Astrocyte (in vitro differentiated cells and primary cell): Measurements from ENCODE around the gene OR2Y1. TPM values are rescaled to one million over a fixed set of nuclear protein-coding genes. Genes with fewer than 3 reads are reported as not detected.

Experiments
- DNase-seq: peaks from one replicate; pipeline ENCODE4 v3.0.0-alpha.2; 2010; ENCODE audit warnings: low read depth
- FAIRE-seq: peaks from 2 replicates; lab custom pipeline; 2011; peaks lifted over from hg19 to GRCh38; lab: Jason Lieb, UNC
- H2AFZ ChIP-seq: 2 replicates; pipeline ENCODE4 v1.6.0; 2012; ENCODE audit warnings: low read depth, low read length, inconsistent platforms
- H3K27ac ChIP-seq: 2 replicates; pipeline ENCODE4 v1.5.1; 2011; ENCODE audit warnings: low read depth, low read length, inconsistent platforms
- H3K27me3 ChIP-seq: 2 replicates; pipeline ENCODE4 v1.6.0; 2011; ENCODE audit warnings: low read length, inconsistent platforms; ENCODE audit not compliant: insufficient read depth
- H3K36me3 ChIP-seq: 2 replicates; pipeline ENCODE4 v1.5.1; 2011; ENCODE audit warnings: low read length, inconsistent platforms; ENCODE audit not compliant: insufficient read depth
- H3K4me1 ChIP-seq: 2 replicates; pipeline ENCODE4 v1.5.1; 2011; ENCODE audit warnings: low read length, inconsistent platforms; ENCODE audit not compliant: insufficient read depth
- H3K4me2 ChIP-seq: 2 replicates; pipeline ENCODE4 v1.6.0; 2012; ENCODE audit warnings: low read length, inconsistent platforms
- H3K4me3 ChIP-seq: 2 replicates; pipeline ENCODE4 v1.5.1; 2011; ENCODE audit warnings: low read depth, mild to moderate bottlenecking, low read length, inconsistent platforms; ENCODE audit not compliant: insufficient read depth
- H3K79me2 ChIP-seq: 2 replicates; pipeline ENCODE4 v1.6.0; 2012; ENCODE audit warnings: mild to moderate bottlenecking, low read length, inconsistent platforms; ENCODE audit not compliant: insufficient read depth
- H3K9ac ChIP-seq: 2 replicates; pipeline ENCODE4 v1.6.0; 2012; ENCODE audit warnings: mild to moderate bottlenecking, low read length, inconsistent platforms
- H3K9me3 ChIP-seq: 2 replicates; pipeline ENCODE4 v1.5.1; 2012; ENCODE audit warnings: low read depth, mild to moderate bottlenecking, low read length, inconsistent platforms; ENCODE audit not compliant: insufficient read depth
- H4K20me1 ChIP-seq: 2 replicates; pipeline ENCODE4 v1.6.0; 2012; ENCODE audit warnings: low read length, inconsistent platforms; ENCODE audit not compliant: insufficient read depth
- H3K27ac Mint-ChIP-seq: one replicate; pipeline ENCODE4 v1.8.0; 2021; ENCODE audit warnings: mild to moderate bottlenecking, mixed read lengths; ENCODE audit not compliant: unreplicated experiment
- H3K27me3 Mint-ChIP-seq: one replicate; pipeline ENCODE4 v1.8.0; 2021; ENCODE audit warnings: low read depth, mixed read lengths; ENCODE audit not compliant: unreplicated experiment
- H3K36me3 Mint-ChIP-seq: one replicate; pipeline ENCODE4 v1.8.0; 2021; ENCODE audit warnings: low read depth, mixed read lengths; ENCODE audit not compliant: unreplicated experiment
- H3K4me1 Mint-ChIP-seq: one replicate; pipeline ENCODE4 v1.8.0; 2021; ENCODE audit warnings: low read depth, mixed read lengths; ENCODE audit not compliant: unreplicated experiment
- H3K4me3 Mint-ChIP-seq: one replicate; pipeline ENCODE4 v1.8.0; 2021; ENCODE audit warnings: mild to moderate bottlenecking, moderate library complexity, mixed read lengths; ENCODE audit not compliant: unreplicated experiment
- H3K9me3 Mint-ChIP-seq: one replicate; pipeline ENCODE4 v1.8.0; 2021; ENCODE audit warnings: mild to moderate bottlenecking, mixed read lengths; ENCODE audit not compliant: unreplicated experiment
- CTCF ChIP-seq: IDR thresholded peaks from 2 replicates; pipeline ENCODE4 v1.5.1; 2011; ENCODE audit warnings: low read depth, mild to moderate bottlenecking, inconsistent platforms, low read length, moderate library complexity; ENCODE audit not compliant: insufficient read depth
- EZH2 ChIP-seq: IDR thresholded peaks from 2 replicates; pipeline ENCODE4 v1.6.1; 2012; ENCODE audit warnings: mild to moderate bottlenecking, low read length, inconsistent platforms; ENCODE audit not compliant: insufficient read depth
- total RNA-seq: library from RNA; stranded (reverse); gene quantifications from 2 replicates; pipeline ENCODE4 v1.2.1, GENCODE V29; 2021

Gene OR2Y1
- total RNA-seq, 1 donor from 2014 or later, result not detected

- Mint-ChIP-seq H3K27me3 (peaks cover 2% of the 10 kb centered on the region), H3K27ac (no peak overlapping the region), H3K4me3 (no peak overlapping the region), H3K9me3 (peaks cover 2% of the 10 kb centered on the region), H3K4me1 (peaks cover 10% of the 10 kb centered on the region), H3K36me3 (peaks cover 3% of the 10 kb centered on the region)
- Histone ChIP-seq H3K9me3 (no peaks in the 10 kb centered on the region), H3K27ac (no peak overlapping the region), H3K36me3 (no peaks in the 10 kb centered on the region), H3K79me2 (no peaks in the 10 kb centered on the region), H3K4me1 (peaks cover under 1% of the 10 kb centered on the region), H4K20me1 (no peaks in the 10 kb centered on the region), H3K4me3 (no peak overlapping the region), H2AFZ (no peak overlapping the region), H3K4me2 (no peak overlapping the region), H3K27me3 (no peaks in the 10 kb centered on the region), H3K9ac (no peak overlapping the region)
- TF ChIP-seq EZH2 (no peak), CTCF (no peak)
- DNase-seq (no peak), FAIRE-seq (no peak)
Measured at GRCh38 chr5:180779985-180780610, 40.2 kb upstream of the OR2Y1 start.

GRCh38 chr5:180777475-180777874 is 37.6 kb upstream of the OR2Y1 start:
- Mint-ChIP-seq H3K36me3 (peaks cover 3% of the 10 kb centered on the region), H3K4me1 (no peaks in the 10 kb centered on the region), H3K27me3 (peaks cover 2% of the 10 kb centered on the region), H3K27ac (no peak overlapping the region), H3K4me3 (no peak overlapping the region), H3K9me3 (peaks cover 4% of the 10 kb centered on the region)
- H4K20me1 ChIP-seq, result no peaks in the 10 kb centered on the region
- H3K36me3 ChIP-seq, result no peaks in the 10 kb centered on the region
- TF ChIP-seq CTCF, result no peak
- no peak for TF ChIP-seq EZH2
- H3K4me3 ChIP-seq, result no peak overlapping the region
- no peaks in the 10 kb centered on the region for H3K79me2 ChIP-seq
- H3K4me2 ChIP-seq, result no peak overlapping the region
- no peak overlapping the region for H2AFZ ChIP-seq
- H3K4me1 ChIP-seq, result no peaks in the 10 kb centered on the region
- FAIRE-seq (no peak), DNase-seq (no peak)
- no peaks in the 10 kb centered on the region for H3K27me3 ChIP-seq
- no peak overlapping the region for H3K27ac ChIP-seq
- H3K9ac ChIP-seq, result no peak overlapping the region
- no peaks in the 10 kb centered on the region for H3K9me3 ChIP-seq

GRCh38 chr5:180776376-180776775 is 36.5 kb upstream of the OR2Y1 start:
- Mint-ChIP-seq H3K27me3 (no peaks in the 10 kb centered on the region), H3K36me3 (peaks cover 4% of the 10 kb centered on the region), H3K4me1 (no peaks in the 10 kb centered on the region), H3K4me3 (peak overlapping the region; percentile 67), H3K9me3 (peaks cover 11% of the 10 kb centered on the region), H3K27ac (no peak overlapping the region)
- Histone ChIP-seq H2AFZ (no peak overlapping the region), H3K9ac (no peak overlapping the region), H3K27me3 (no peaks in the 10 kb centered on the region), H3K27ac (no peak overlapping the region), H3K79me2 (no peaks in the 10 kb centered on the region), H3K9me3 (no peaks in the 10 kb centered on the region), H3K4me2 (no peak overlapping the region), H4K20me1 (no peaks in the 10 kb centered on the region), H3K36me3 (no peaks in the 10 kb centered on the region), H3K4me1 (no peaks in the 10 kb centered on the region), H3K4me3 (no peak overlapping the region)
- FAIRE-seq, result no peak
- no peak for TF ChIP-seq EZH2
- TF ChIP-seq CTCF, result no peak
- DNase-seq, result no peak
